ENCODE data around the gene RDH8.

The RDH8 gene

DNA sequence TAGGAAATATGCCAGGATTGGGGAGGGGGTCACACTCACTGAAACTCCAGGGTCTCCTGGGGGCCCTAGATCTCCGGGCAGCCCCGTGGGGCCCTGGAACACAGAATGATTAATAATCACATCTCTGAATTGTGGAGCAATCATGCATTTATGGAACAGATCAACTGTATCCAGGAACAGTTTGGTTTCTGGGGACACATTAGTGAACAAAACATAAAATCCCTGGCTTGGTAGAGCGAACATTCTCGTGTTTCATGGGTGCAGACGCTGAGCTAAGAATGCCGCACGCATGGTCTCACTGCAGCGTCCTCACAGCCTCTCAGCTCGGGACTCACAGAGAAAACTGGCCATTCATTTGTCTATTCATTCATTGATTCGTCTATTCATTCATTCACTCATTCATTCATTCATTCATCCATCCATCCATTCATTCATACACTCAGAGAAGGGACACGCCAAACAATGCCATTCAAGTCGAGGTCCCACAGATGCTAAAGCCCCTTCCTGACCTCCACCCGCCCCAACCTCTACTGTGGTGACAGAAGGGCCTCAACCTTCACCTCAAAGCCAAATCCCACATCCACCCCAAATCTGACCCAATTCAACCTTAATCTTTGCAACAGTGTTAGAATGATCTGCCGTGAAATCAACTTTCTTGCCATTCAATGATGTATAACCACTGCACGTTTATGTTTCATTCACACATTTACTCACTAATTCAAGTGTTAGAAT lies 42.0 kb upstream of the RDH8 start:
- TF ChIP-seq, protein P1, sequence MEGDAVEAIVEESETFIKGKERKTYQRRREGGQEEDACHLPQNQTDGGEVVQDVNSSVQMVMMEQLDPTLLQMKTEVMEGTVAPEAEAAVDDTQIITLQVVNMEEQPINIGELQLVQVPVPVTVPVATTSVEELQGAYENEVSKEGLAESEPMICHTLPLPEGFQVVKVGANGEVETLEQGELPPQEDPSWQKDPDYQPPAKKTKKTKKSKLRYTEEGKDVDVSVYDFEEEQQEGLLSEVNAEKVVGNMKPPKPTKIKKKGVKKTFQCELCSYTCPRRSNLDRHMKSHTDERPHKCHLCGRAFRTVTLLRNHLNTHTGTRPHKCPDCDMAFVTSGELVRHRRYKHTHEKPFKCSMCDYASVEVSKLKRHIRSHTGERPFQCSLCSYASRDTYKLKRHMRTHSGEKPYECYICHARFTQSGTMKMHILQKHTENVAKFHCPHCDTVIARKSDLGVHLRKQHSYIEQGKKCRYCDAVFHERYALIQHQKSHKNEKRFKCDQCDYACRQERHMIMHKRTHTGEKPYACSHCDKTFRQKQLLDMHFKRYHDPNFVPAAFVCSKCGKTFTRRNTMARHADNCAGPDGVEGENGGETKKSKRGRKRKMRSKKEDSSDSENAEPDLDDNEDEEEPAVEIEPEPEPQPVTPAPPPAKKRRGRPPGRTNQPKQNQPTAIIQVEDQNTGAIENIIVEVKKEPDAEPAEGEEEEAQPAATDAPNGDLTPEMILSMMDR (conservative IDR thresholded peaks at IDR 0.05): no peak
- H3K27ac ChIP-seq: no peak overlapping the region

DNA sequence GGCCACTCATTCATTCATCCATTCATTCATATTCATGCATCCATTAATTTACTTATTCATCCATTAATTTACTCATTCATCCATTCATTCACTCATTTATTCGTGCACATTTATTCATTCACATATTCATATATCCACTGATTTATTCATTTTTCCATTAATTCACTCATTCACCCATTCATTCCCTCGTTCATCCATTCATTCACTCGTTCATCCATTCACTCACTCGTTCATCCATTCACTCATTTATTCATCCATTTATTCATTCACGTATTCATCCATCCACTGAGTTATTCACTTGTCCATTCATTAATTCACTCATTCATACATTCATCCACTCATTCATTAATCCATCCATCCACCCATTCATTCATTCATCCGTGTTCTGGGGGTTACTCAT lies 41.2 kb upstream of the RDH8 start:
- TF ChIP-seq, protein P1 (conservative IDR thresholded peaks at IDR 0.05): no peak
- no peak overlapping the region for H3K27ac ChIP-seq

DNA sequence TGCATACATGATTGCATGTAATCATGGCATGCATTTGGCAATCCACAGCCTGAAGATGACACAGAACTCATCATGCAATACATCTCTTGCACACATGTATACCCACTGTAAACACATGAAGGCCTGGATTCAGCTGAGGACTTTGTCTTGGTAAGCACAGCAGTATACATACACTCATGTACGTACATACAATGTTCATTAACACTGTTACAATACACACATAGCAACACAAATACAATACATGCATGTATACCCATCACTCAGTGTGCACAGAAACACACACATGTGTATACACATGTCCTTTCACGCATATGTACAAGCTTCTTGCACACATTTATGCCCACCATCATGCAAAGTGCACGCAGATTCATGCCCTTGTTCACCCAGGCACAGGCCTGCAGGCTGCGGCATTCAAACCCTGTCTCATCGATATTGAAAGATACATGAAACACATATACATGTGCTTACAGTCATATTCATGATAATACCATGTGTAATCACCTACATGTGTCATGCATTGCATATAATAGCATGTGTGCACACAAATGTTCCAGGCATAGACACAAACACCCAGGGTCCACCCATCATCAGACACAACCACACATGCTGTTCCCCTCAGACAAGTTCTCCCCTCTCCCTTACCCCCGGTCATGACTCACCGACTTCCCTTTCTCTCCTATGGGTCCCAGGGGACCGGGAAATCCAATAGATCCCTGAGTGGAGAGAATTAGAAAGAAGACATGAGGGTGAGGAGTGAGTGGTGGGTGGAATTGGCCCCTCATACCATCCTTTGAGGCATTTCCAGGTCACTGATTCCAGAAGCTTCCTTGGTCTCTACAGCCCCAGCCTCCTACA lies 31.6 kb upstream of the RDH8 start:
- no peak overlapping the region for H3K27ac ChIP-seq
- TF ChIP-seq, protein P1 (conservative IDR thresholded peaks at IDR 0.05): no peak

DNA sequence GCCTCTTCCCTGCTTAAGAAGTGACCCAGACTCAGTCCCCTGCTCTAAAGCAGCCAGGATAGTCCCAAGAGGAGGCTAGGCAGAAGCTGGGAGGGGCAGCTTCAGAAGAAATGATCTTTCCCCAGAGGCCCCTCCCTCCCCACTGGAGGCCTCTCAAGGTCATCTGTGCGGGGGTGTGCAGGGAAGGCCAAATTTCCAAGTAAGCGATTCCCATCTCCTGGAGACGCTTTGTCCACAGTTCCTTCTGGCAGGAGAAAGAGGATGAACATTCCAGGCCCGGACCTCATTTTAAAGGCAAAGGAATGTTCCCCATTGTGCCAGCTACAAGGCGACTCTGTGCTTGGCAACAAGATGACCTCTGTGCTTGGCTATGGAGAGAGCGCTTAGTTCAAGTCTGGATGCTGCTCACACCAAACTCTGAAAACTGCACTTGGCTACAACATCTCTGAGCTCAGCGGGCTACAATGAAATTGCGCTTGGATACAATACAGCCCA lies 26.4 kb upstream of the RDH8 start:
- TF ChIP-seq, protein P1 (conservative IDR thresholded peaks at IDR 0.05): no peak
- H3K27ac ChIP-seq: no peak overlapping the region

DNA sequence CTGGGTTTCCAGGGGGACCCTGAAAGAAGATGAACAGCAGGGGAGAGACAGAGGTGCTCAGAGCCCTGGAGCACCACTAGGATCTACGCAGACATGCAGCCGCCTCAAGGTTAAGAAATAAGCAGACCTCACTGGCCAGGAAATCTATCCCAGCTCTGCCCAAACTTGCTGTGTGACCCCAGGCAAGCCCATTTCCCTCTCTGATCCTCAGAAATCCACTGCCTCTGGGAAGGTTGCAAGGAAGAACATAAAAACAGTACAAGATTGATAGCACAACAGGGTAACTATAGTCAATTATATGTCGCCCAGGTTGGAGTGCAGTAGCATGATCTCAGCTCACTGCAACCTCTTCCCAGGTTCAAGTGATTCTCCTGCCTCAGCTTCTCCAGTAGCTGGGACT lies 23.8 kb upstream of the RDH8 start:
- TF ChIP-seq, protein P1 (conservative IDR thresholded peaks at IDR 0.05): no peak

DNA sequence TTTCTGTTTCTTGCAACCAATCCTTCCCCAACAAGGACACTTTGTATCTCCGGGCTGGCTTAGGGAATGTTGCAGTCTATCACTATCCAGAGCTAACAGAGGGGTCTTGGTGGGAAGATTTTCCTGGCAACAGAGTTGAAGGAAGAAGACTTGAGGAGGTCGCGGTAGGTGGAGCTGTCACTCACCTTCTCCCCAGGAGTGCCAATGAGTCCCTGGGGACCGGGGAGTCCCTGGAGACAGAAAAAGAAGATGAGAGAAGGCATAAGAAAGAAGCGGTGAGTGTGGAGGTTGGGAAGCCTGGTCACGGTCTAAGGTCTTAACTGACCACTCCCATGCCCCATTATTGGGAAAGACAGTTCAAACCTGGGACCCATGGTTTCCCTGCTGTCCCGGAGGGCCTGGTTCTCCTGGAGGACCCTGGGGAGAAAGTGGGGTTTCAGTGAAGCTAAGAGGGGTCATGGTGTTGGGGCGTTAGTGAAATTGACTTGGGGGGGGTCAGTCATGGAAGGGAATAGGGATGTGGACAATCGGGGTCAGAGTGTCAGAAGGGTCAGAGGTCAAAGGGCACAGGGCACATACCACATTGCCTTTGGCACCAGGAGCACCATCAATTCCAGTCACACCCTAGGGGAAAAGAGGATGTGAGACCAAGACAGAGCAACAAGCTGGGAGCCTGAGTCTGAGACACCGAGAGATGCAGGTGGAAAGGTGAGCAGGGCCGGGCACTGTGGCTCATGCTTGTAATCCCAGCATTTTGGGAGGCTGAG lies 21.7 kb upstream of the RDH8 start:
- TF ChIP-seq, protein P1 (conservative IDR thresholded peaks at IDR 0.05): no peak
- H3K27ac ChIP-seq: no peak overlapping the region

More for the DNA sequence above, 23.8 kb upstream of the RDH8 start:
- no peak overlapping the region for H3K27ac ChIP-seq

DNA sequence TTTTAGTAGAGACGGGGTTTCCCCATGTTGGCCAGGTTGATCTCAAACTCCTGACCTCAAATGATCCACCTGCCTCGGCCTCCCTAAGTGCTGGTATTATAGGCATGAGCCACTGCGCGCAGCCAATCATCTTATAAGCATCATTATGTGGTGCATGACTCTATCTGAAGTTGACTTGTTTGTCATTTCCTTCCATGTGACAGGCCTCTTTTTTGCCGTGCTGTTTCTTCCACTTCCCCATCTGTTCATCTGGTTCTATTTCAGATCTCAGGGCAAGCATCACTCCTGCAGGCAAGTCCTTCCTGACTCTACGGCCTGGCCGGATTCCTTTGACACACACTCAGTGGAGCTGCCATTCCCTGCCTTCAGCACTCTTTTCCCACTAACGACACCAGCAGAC lies 18.2 kb upstream of the RDH8 start:
- TF ChIP-seq, protein P1 (conservative IDR thresholded peaks at IDR 0.05): no peak
- no peak overlapping the region for H3K27ac ChIP-seq

Measured in VCaP (cell line).